IMR-90 (cell line): Measurements from ENCODE around the gene TCF12. TPM values are rescaled to one million over a fixed set of nuclear protein-coding genes. Genes with fewer than 3 reads are reported as not detected.

ENCODE experiments used
- ATAC-seq: fragments of 200-7000 bp; cut with Tn5 transposase; 2 replicates; pipeline ENCODE4 v1.9.1; 2020; ENCODE audit warnings: low read depth, mild to moderate bottlenecking, moderate library complexity
- BruUV-seq: library from RNA; stranded (reverse); fragments of 400-500 nt; replicated peaks from 2 replicates; lab custom pipeline; 2021; lab: Mats Ljungman, UMichigan
- CTCF ChIA-PET: fragments of 300-600 bp; formaldehyde crosslinking; extraction: SDS; loops from one replicate; lab custom pipeline; 2021; ENCODE audit warnings: antibody characterized with exemption; lab: Yijun Ruan, JAX
- POLR2A ChIA-PET: fragments of 300-600 bp; sonication (Branson Sonifier 250); formaldehyde crosslinking; loops from one replicate; lab custom pipeline; 2022; ENCODE audit warnings: antibody characterized with exemption; ENCODE audit not compliant: unreplicated experiment; lab: Charles Lee
- DNase-seq: peaks from one replicate; pipeline ENCODE4 v3.0.0; 2013
- H2AFZ ChIP-seq: replicated peaks from 2 replicates; pipeline ENCODE3; 2013; ENCODE audit warnings: low read length, mild to moderate bottlenecking; ENCODE audit not compliant: poor library complexity
- H2AK5ac ChIP-seq: 2 replicates; pipeline ENCODE4 v1.6.1; 2013; ENCODE audit warnings: low read depth, low read length, inconsistent platforms
- H2AK9ac ChIP-seq: replicated peaks from 2 replicates; pipeline ENCODE3; 2013; ENCODE audit warnings: mild to moderate bottlenecking, low read depth, low read length, moderate library complexity; ENCODE audit not compliant: poor library complexity
- H2BK120ac ChIP-seq: 2 replicates; pipeline ENCODE4 v1.6.1; 2013; ENCODE audit warnings: low read depth, low read length, inconsistent platforms
- H2BK15ac ChIP-seq: 3 replicates; pipeline ENCODE4 v1.6.1; 2013; ENCODE audit warnings: low read depth, low read length, inconsistent platforms
- H2BK20ac ChIP-seq: 2 replicates; pipeline ENCODE4 v1.6.1; 2013; ENCODE audit warnings: low read depth, mild to moderate bottlenecking, inconsistent platforms, low read length, moderate library complexity
- H2BK5ac ChIP-seq: 2 replicates; pipeline ENCODE4 v1.6.1; 2013; ENCODE audit warnings: mild to moderate bottlenecking, low read depth, low read length, inconsistent platforms; ENCODE audit not compliant: poor library complexity, severe bottlenecking
- H3K14ac ChIP-seq: replicated peaks from 2 replicates; pipeline ENCODE4 v1.6.1; 2013; ENCODE audit warnings: low read depth, low read length, inconsistent platforms
- H3K18ac ChIP-seq: 2 replicates; pipeline ENCODE4 v1.6.1; 2013; ENCODE audit warnings: low read depth, low read length, control low read depth
- H3K23ac ChIP-seq: 2 replicates; pipeline ENCODE4 v1.6.1; 2013; ENCODE audit warnings: low read depth, low read length, inconsistent platforms
- H3K27ac ChIP-seq: 2 replicates; pipeline ENCODE4 v1.5.1; 2013; ENCODE audit warnings: mild to moderate bottlenecking, control low read depth, low read length; ENCODE audit not compliant: insufficient read depth
- H3K27me3 ChIP-seq: 2 replicates; pipeline ENCODE4 v1.6.1; 2013; ENCODE audit warnings: low read length; ENCODE audit not compliant: control insufficient read depth, insufficient read depth
- H3K36me3 ChIP-seq: 2 replicates; pipeline ENCODE4 v1.6.1; 2013; ENCODE audit warnings: low read length, mixed read lengths; ENCODE audit not compliant: control insufficient read depth, insufficient read depth
- H3K4ac ChIP-seq: 2 replicates; pipeline ENCODE4 v1.6.1; 2013; ENCODE audit warnings: low read depth, low read length, inconsistent platforms
- H3K4me1 ChIP-seq: 2 replicates; pipeline ENCODE4 v1.6.1; 2013; ENCODE audit warnings: low read length, mixed read lengths; ENCODE audit not compliant: control insufficient read depth, insufficient read depth
- H3K4me2 ChIP-seq: 2 replicates; pipeline ENCODE4 v1.6.1; 2013; ENCODE audit warnings: low read depth, mild to moderate bottlenecking, control low read depth, low read length, moderate library complexity
- H3K4me3 ChIP-seq: 2 replicates; pipeline ENCODE4 v1.5.1; 2013; ENCODE audit warnings: low read depth, mild to moderate bottlenecking, control low read depth, low read length, moderate library complexity; ENCODE audit not compliant: insufficient read depth
- H3K56ac ChIP-seq: 2 replicates; pipeline ENCODE4 v1.6.1; 2013; ENCODE audit warnings: low read length, inconsistent platforms; ENCODE audit not compliant: insufficient read depth; ENCODE audit errors: extremely low read depth
- H3K79me1 ChIP-seq, 2 experiments: 2 replicates each; pipeline ENCODE4 v1.6.1; 2013; ENCODE audit warnings: low read length in 2 of 2, inconsistent platforms in 1 of 2, low read depth in 1 of 2
- H3K9ac ChIP-seq: 2 replicates; pipeline ENCODE4 v1.6.1; 2013; ENCODE audit warnings: low read depth, low read length, control low read depth
- H3K9me1 ChIP-seq: 2 replicates; pipeline ENCODE4 v1.6.1; 2013; ENCODE audit warnings: low read length, inconsistent platforms; ENCODE audit not compliant: insufficient read depth
- H3K9me3 ChIP-seq: 2 replicates; pipeline ENCODE4 v1.6.1; 2013; ENCODE audit warnings: low read length; ENCODE audit not compliant: control insufficient read depth, insufficient read depth
- H4K20me1 ChIP-seq: 2 replicates; pipeline ENCODE4 v1.6.1; 2013; ENCODE audit warnings: low read length, inconsistent platforms; ENCODE audit not compliant: insufficient read depth
- H4K5ac ChIP-seq: 2 replicates; pipeline ENCODE4 v1.6.1; 2013; ENCODE audit warnings: mild to moderate bottlenecking, low read depth, low read length, control low read depth
- H4K8ac ChIP-seq, 2 experiments: 2 replicates each; pipeline ENCODE4 v1.6.1; 2013; ENCODE audit warnings: low read depth in 2 of 2, low read length in 2 of 2, control low read depth in 1 of 2, inconsistent platforms in 1 of 2
- H4K91ac ChIP-seq: 2 replicates; pipeline ENCODE4 v1.6.1; 2013; ENCODE audit warnings: low read depth, low read length, inconsistent platforms; ENCODE audit not compliant: insufficient read depth
- CHD1 ChIP-seq: IDR thresholded peaks from 2 replicates; pipeline ENCODE4 v1.6.1; 2012; ENCODE audit warnings: low read depth, low read length, improper control_type of control experiment
- MAFK ChIP-seq: IDR thresholded peaks from 2 replicates; pipeline ENCODE4 v1.6.1; 2012; ENCODE audit warnings: low read depth, low read length, improper control_type of control experiment
- MXI1 ChIP-seq: IDR thresholded peaks from 2 replicates; pipeline ENCODE4 v1.6.1; 2012; ENCODE audit warnings: low read depth, mild to moderate bottlenecking, low read length, moderate library complexity, borderline replicate concordance
- NFE2L2 ChIP-seq: fragments of 150-350 bp; IDR thresholded peaks from 2 replicates; pipeline ENCODE4 v1.6.1; 2016; ENCODE audit warnings: low read depth, mild to moderate bottlenecking, low read length
- POLR2A ChIP-seq: IDR thresholded peaks from 2 replicates; pipeline ENCODE4 v1.6.1; 2012; ENCODE audit warnings: mild to moderate bottlenecking, low read depth, low read length
- SMC3 ChIP-seq: fragments of 150-350 bp; IDR thresholded peaks from 2 replicates; pipeline ENCODE4 v1.6.1; 2016; ENCODE audit warnings: low read depth, mild to moderate bottlenecking, antibody characterized with exemption, low read length, moderate library complexity
- WGBS, 2 experiments: methylation state at CpG; one replicate each; pipeline versions ENCODE4 v1.1.5 to v1.1.7; 2013; ENCODE audit warnings: missing lambda C conversion rate in 2 of 2; ENCODE audit not compliant: insufficient read length in 1 of 2; ENCODE audit errors: extremely low coverage in 2 of 2; 5-methylcytosine and 5-hydroxymethylcytosine counted together
- dilution Hi-C: fragments of 300-500 bp; cut with HindIII; formaldehyde crosslinking; loops from one replicate; pipeline ENCODE4 v1.14.3; 2018; ENCODE audit warnings: low sequenced_read_pairs; ENCODE audit not compliant: unreplicated experiment
- in situ Hi-C: fragments of 300-500 bp; cut with MboI; formaldehyde crosslinking; loops from 3 replicates; pipeline ENCODE4 v1.14.3; 2019; ENCODE audit warnings: low sequenced_read_pairs, inconsistent platforms, mixed read lengths
- intact Hi-C: fragments of 100-400 bp; cut with micrococcal nuclease; formaldehyde crosslinking; loops from 2 replicates; pipeline ENCODE4 v1.10.0; 2022
- polyA plus RNA-seq, 3 experiments: library from polyadenylated mRNA; depleted of rRNA; stranded (reverse); fragments of >200 nt; gene quantifications; 2 replicates each; pipeline ENCODE4 v1.2.3, GENCODE V29; 2012; ENCODE audit warnings: low replicate concordance in 1 of 3
- total RNA-seq: library from RNA; depleted of rRNA; stranded (reverse); fragments of >200 nt; gene quantifications from 2 replicates; pipeline ENCODE4 v1.2.3, GENCODE V29; 2012

TCF12 gene
- total and polyA plus RNA-seq, 2 of the 4 experiments (the other 2 are of a cell fraction) = 79.4 to 160 TPM

DNA sequence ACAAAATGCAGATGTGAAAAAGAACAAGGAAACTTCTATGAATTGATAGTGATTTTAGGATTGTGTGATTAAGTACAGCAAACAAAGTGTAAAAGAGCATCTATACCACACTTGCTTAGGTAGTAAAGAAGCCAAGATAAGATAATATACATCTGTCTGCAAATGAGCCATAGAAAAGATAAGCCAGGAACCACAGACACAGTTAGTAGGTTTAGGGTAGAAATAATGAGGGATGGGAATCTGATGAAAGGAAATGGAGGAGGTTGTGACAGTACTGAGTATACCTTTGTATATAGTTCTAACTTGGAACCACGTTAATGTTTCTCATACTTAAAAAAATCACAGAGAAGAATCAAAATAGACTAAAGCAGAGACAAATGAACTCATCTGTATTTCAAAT, 54.0 kb downstream of the TCF12 start:
- H4K5ac ChIP-seq = no peak overlapping the region

More for the DNA sequence above, 54.0 kb downstream of the TCF12 start:
- H3K18ac ChIP-seq = no peak overlapping the region
- H3K79me1 ChIP-seq = peaks cover 43 to 65% of the 10 kb centered on the region in 2 experiments
- intact Hi-C loops = no loop called here
- H2AK5ac ChIP-seq = no peak overlapping the region
- H3K4me3 ChIP-seq = no peak overlapping the region
- POLR2A ChIA-PET = no interaction called here
- H3K9ac ChIP-seq = no peak overlapping the region
- no peak overlapping the region for H2AFZ ChIP-seq
- peaks cover 2% of the 10 kb centered on the region for H3K4me1 ChIP-seq
- dilution Hi-C loops = no loop called here
- H3K4ac ChIP-seq = no peak overlapping the region
- peaks cover 62% of the 10 kb centered on the region for H4K20me1 ChIP-seq
- H3K27ac ChIP-seq = no peak overlapping the region
- no peak overlapping the region for H2BK120ac ChIP-seq
- no peak overlapping the region for H3K23ac ChIP-seq
- H2AK9ac ChIP-seq = no peak overlapping the region
- no peak overlapping the region for H2BK20ac ChIP-seq
- CTCF ChIA-PET = no interaction called here
- H3K9me1 ChIP-seq = peaks cover 5% of the 10 kb centered on the region
- H3K27me3 ChIP-seq = no peaks in the 10 kb centered on the region
- in situ Hi-C loops = no loop called here
- no peak overlapping the region for H3K4me2 ChIP-seq
- H4K91ac ChIP-seq = no peak overlapping the region
- no peak overlapping the region for H2BK15ac ChIP-seq
- DNase-seq (no peak), ATAC-seq (no peak)
- H3K56ac ChIP-seq = no peak overlapping the region
- no peak overlapping the region for H4K8ac ChIP-seq
- H3K36me3 ChIP-seq = no peaks in the 10 kb centered on the region
- H3K9me3 ChIP-seq = no peaks in the 10 kb centered on the region
- no peak overlapping the region for H3K14ac ChIP-seq
- TF ChIP-seq NFE2L2 (no peak), CHD1 (no peak), SMC3 (no peak), MAFK (no peak), POLR2A (no peak), MXI1 (no peak)
- BruUV-seq = no TSS peak
- no CpG with 5 or more reads among the region's 1 CpG for WGBS, 2 experiments
- H2BK5ac ChIP-seq = no peak overlapping the region
